CD4-positive, alpha-beta memory T cell (primary cell): ENCODE measurements around the gene MAPRE2. TPM values are rescaled to one million over a fixed set of nuclear protein-coding genes. Genes with fewer than 3 reads are reported as not detected.
A peak's percentile ranks its signal among the peaks of the same experiment; 100 is the strongest.

Experiments
- CTCF ChIA-PET: fragments of 350-600 bp; sonication (Branson Sonifier 250); formaldehyde crosslinking; loops from one replicate; lab custom pipeline; 2021; ENCODE audit warnings: inconsistent platforms; ENCODE audit not compliant: partially characterized antibody; lab: Charles Lee
- POLR2A ChIA-PET: fragments of 350-600 bp; sonication (Branson Sonifier 250); formaldehyde crosslinking; loops from one replicate; lab custom pipeline; 2021; ENCODE audit not compliant: partially characterized antibody; lab: Charles Lee
- DNase-seq, 5 donors: peaks; one replicate each; pipeline versions ENCODE4 v3.0.0 to v3.0.0-alpha.2; 2020 to 2022; ENCODE audit warnings: mixed read lengths in 1 of 5
- H3K27ac ChIP-seq: one replicate; pipeline ENCODE4 v1.7.0; 2013; ENCODE audit warnings: low read depth, low read length
- H3K27me3 ChIP-seq: 2 replicates; pipeline ENCODE4 v1.7.0; 2013; ENCODE audit warnings: mild to moderate bottlenecking, low read length, moderate library complexity; ENCODE audit not compliant: insufficient read depth
- H3K36me3 ChIP-seq: 2 replicates; pipeline ENCODE4 v1.7.0; 2013; ENCODE audit warnings: mild to moderate bottlenecking, low read length, moderate library complexity; ENCODE audit not compliant: insufficient read depth
- H3K4me1 ChIP-seq: 2 replicates; pipeline ENCODE4 v1.7.0; 2013; ENCODE audit warnings: mild to moderate bottlenecking, low read length, moderate library complexity; ENCODE audit not compliant: insufficient read depth
- H3K4me3 ChIP-seq, 2 donors: one replicate each; pipeline ENCODE4 v1.7.0; 2013; ENCODE audit warnings: low read length in 2 of 2, mild to moderate bottlenecking in 1 of 2
- H3K9me3 ChIP-seq, 2 donors: one replicate each; pipeline ENCODE4 v1.7.0; 2013; ENCODE audit warnings: low read length in 2 of 2, control low read depth in 1 of 2; ENCODE audit not compliant: control insufficient read depth in 1 of 2
- H3K27ac Mint-ChIP-seq, 7 donors: one replicate each; pipeline ENCODE4 v1.8.0; 2020 to 2021; ENCODE audit warnings: mixed read lengths in 7 of 7, mild to moderate bottlenecking in 6 of 7, inconsistent platforms in 3 of 7, moderate library complexity in 3 of 7
- H3K27me3 Mint-ChIP-seq, 2 donors: one replicate each; pipeline ENCODE4 v1.8.0; 2020 to 2021; ENCODE audit warnings: mixed read lengths in 2 of 2
- H3K36me3 Mint-ChIP-seq, 2 donors: one replicate each; pipeline ENCODE4 v1.8.0; 2020 to 2021; ENCODE audit warnings: mixed read lengths in 2 of 2, inconsistent platforms in 1 of 2, mild to moderate bottlenecking in 1 of 2
- H3K4me1 Mint-ChIP-seq, 4 donors: one replicate each; pipeline ENCODE4 v1.8.0; 2020 to 2021; ENCODE audit warnings: mixed read lengths in 4 of 4, mild to moderate bottlenecking in 1 of 4
- H3K4me3 Mint-ChIP-seq, 8 donors: one replicate each; pipeline ENCODE4 v1.8.0; 2020 to 2021; ENCODE audit warnings: mixed read lengths in 8 of 8, mild to moderate bottlenecking in 7 of 8, moderate library complexity in 6 of 8, inconsistent platforms in 3 of 8
- H3K9me3 Mint-ChIP-seq, 8 donors: one replicate each; pipeline ENCODE4 v1.8.0; 2020 to 2021; ENCODE audit warnings: mixed read lengths in 8 of 8, mild to moderate bottlenecking in 5 of 8, inconsistent platforms in 3 of 8, moderate library complexity in 1 of 8
- intact Hi-C: fragments of 100-400 bp; cut with micrococcal nuclease; formaldehyde crosslinking; loops from one replicate; pipeline ENCODE4 v1.15.1; 2023
- polyA plus RNA-seq, 2 donors: library from polyadenylated mRNA; unstranded; fragments of 300-500 nt; fragmentation: Illumina TruSeq; gene quantifications; one replicate each; pipeline ENCODE4 v1.2.3, GENCODE V29; 2021
- total RNA-seq, 2 experiments: library from RNA; stranded (reverse); gene quantifications; one replicate each; pipeline ENCODE4 v1.2.3, GENCODE V29; 2021

MAPRE2 gene
- total and polyA plus RNA-seq, 4 experiments from 2014 or later = 48.8 to 100 (median 60.3) TPM

DNA sequence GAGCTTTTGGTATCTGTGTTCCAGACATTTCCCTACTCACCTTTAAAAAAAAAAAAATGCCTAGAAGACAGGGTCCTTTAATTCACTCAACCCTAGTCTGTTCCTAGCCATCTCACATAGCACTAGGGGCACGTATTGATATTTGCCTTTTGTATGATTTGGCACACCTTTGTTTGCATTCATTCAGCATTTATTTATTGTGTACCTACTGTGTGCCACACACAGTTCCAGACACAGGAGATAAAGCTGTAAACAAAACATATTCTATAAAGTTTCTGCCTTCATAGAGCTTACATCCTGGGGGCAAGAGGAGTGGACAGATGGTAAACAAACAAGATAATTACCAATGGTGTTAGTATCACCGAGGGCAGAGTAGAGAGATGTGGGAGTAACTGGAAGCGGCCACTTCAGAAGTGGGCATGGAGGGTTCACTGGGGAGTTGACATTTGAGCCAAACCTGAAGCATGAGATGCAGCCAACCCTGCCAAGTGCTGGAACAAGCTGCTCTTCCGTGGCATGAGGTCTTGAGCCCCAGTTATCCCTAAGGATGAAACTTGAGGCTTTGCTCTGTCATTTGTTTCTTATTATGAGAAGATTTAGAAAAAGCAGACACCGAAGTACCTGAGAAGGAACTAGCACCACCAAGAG is 18.2 kb downstream of the MAPRE2 start:
- no peak for DNase-seq
- H3K4me1 ChIP-seq = no peaks in the 10 kb centered on the region
- peaks cover 40 to 79% (median 55%) of the 10 kb centered on the region in 4 donors for H3K4me1 Mint-ChIP-seq
- POLR2A ChIA-PET = interaction anchor here (0.8 kb wide), 1 partner anchor 30 kb away, joined by 3 read pairs; no protein-coding TSS in a partner anchor
- H3K4me3 ChIP-seq = no peak overlapping the region
- peaks cover 2 to 12% of the 10 kb centered on the region in 2 donors for H3K36me3 Mint-ChIP-seq
- no peaks in the 10 kb centered on the region for H3K27me3 Mint-ChIP-seq
- H3K36me3 ChIP-seq = no peaks in the 10 kb centered on the region
- H3K9me3 ChIP-seq = no peaks in the 10 kb centered on the region
- no peak overlapping the region for H3K27ac ChIP-seq
- H3K27ac Mint-ChIP-seq = peak overlapping the region in 3 of 7 donors; percentile 14 to 37 (median 30)
- peaks cover 0 to 3% (median 0%) of the 10 kb centered on the region in 8 donors for H3K9me3 Mint-ChIP-seq
- CTCF ChIA-PET = interaction anchor here (1.4 to 1.6 kb wide), 2 partner anchors 29 to 84 kb away, joined by 3 to 7 read pairs; no protein-coding TSS in a partner anchor
- intact Hi-C loops = no loop called here
- H3K4me3 Mint-ChIP-seq = no peak overlapping the region
- H3K27me3 ChIP-seq = no peaks in the 10 kb centered on the region

DNA sequence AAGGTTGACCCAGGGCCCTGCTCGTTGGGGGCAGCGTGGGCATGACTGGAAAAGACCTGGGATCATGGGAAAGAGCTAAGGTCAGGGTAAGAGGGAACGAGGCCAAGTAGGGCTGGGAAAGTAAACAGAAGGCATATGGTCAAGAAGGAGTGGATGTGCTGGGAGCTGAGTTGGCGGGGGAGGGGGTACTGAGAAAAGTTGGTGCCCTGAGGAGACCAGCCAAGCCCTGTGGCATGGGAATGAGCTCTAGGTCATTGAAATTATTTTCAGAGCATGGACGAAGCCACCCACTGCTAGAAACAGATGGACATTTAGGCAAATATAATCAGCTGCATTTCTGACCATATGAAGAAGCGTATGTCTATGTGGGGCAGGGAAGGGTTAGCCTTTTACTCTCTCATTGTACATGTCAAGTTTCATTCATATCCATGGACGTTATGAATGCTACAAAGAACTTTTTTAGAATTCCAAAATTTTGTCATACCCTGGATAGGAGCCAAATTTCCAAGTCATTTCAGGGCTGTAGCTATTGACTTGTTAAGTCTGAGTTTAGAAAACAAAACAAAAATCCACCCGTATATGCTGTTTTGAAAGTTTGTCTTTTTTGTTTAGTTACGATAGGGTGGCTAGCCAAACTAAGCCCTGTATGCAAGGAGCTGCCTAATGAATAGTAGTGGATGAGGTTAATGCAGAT is 19.1 kb downstream of the MAPRE2 start:
- Mint-ChIP-seq H3K27ac (peak overlapping the region in 3 of 7 donors; percentile 22 to 88 (median 69)), H3K9me3 (peaks cover 0 to 2% (median 0%) of the 10 kb centered on the region in 8 donors), H3K4me1 (peaks cover 34 to 77% (median 53%) of the 10 kb centered on the region in 4 donors), H3K36me3 (peaks cover 0 to 7% of the 10 kb centered on the region in 2 donors), H3K4me3 (no peak overlapping the region), H3K27me3 (no peaks in the 10 kb centered on the region)
- Histone ChIP-seq H3K27me3 (no peaks in the 10 kb centered on the region), H3K36me3 (no peaks in the 10 kb centered on the region), H3K4me3 (no peak overlapping the region), H3K9me3 (no peaks in the 10 kb centered on the region), H3K4me1 (no peaks in the 10 kb centered on the region), H3K27ac (no peak overlapping the region)
- ChIA-PET CTCF (interaction anchor here (0.8 to 1.7 kb wide), 6 partner anchors 9 to 50 kb away, joined by 3 to 7 read pairs (median 4); no protein-coding TSS in a partner anchor), POLR2A (interaction anchor here (0.8 to 1.5 kb wide), 2 partner anchors 20 to 31 kb away, joined by 3 to 5 read pairs; partner anchors contain the start of gene MAPRE2)
- no peak for DNase-seq
- intact Hi-C loops = no loop called here

DNA sequence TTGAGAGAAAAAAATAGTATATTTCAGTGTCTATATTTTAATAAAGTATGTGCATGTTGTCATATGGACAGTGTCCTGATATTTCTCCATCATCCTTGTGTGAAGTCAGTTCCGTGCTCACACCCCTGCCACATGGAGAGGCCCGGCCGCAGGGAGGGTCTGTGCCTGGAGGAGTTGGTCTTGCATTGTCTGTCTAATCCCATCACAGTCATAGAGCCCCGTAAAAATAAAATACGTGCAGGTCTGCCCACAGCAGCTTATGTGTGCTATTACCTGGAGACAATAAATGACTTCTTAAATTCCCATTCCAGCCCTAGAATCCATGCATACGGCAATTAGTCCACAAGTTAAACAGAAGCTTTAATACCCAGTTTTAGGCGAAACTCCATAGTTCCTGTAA is 20.1 kb downstream of the MAPRE2 start:
- no peak overlapping the region for H3K27ac ChIP-seq
- intact Hi-C loops = no loop called here
- no peaks in the 10 kb centered on the region for H3K27me3 Mint-ChIP-seq
- H3K36me3 Mint-ChIP-seq = peaks cover 0 to 6% of the 10 kb centered on the region in 2 donors
- H3K27ac Mint-ChIP-seq = peak overlapping the region in 1 of 7 donors; percentile 56
- H3K4me3 ChIP-seq = no peak overlapping the region
- H3K27me3 ChIP-seq = no peaks in the 10 kb centered on the region
- peak overlapping the region in 1 of 8 donors; percentile 5 for H3K4me3 Mint-ChIP-seq
- H3K4me1 Mint-ChIP-seq = peaks cover 40 to 79% (median 57%) of the 10 kb centered on the region in 4 donors
- POLR2A ChIA-PET = interaction anchor here (1.5 kb wide), 1 partner anchor 21 kb away, joined by 5 read pairs; the partner anchor contains the start of gene MAPRE2
- no peaks in the 10 kb centered on the region for H3K9me3 ChIP-seq
- peaks cover 0 to 2% (median 0%) of the 10 kb centered on the region in 8 donors for H3K9me3 Mint-ChIP-seq
- H3K4me1 ChIP-seq = no peaks in the 10 kb centered on the region
- CTCF ChIA-PET = interaction anchor here (1.1 to 1.7 kb wide), 4 partner anchors 10 to 35 kb away, joined by 3 to 7 read pairs (median 6); no protein-coding TSS in a partner anchor
- H3K36me3 ChIP-seq = no peaks in the 10 kb centered on the region
- no peak for DNase-seq

DNA sequence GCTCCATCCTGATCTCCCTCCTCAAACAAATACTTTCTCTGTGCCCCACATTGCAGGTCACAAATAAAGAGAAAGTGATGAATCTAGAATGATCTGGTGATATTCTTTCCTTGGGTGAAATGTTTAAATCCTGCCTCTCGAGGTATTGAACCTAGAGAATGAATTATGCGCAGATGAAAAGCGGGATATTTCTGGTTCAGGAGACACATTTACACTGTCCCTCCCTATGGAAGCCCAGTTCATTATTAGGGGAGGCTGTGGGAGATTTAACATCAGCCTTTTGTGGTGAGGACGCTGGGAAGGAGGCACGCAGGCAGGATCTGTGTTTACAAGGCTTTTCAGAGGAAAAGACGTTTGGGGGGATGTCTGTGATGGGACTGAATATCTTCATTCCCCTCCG is 20.6 kb downstream of the MAPRE2 start:
- POLR2A ChIA-PET = no interaction called here
- no peaks in the 10 kb centered on the region for H3K36me3 ChIP-seq
- no peaks in the 10 kb centered on the region for H3K27me3 Mint-ChIP-seq
- no peaks in the 10 kb centered on the region for H3K9me3 ChIP-seq
- H3K9me3 Mint-ChIP-seq = peaks cover 0 to 2% (median 0%) of the 10 kb centered on the region in 8 donors
- H3K27ac ChIP-seq = no peak overlapping the region
- H3K36me3 Mint-ChIP-seq = peaks cover 0 to 6% of the 10 kb centered on the region in 2 donors
- CTCF ChIA-PET = interaction anchor here (1.7 kb wide), 1 partner anchor 12 kb away, joined by 5 read pairs; no protein-coding TSS in a partner anchor
- peaks cover 42 to 81% (median 59%) of the 10 kb centered on the region in 4 donors for H3K4me1 Mint-ChIP-seq
- peak overlapping the region in 4 of 7 donors; percentile 20 to 54 (median 41) for H3K27ac Mint-ChIP-seq
- no peak for DNase-seq
- no peaks in the 10 kb centered on the region for H3K27me3 ChIP-seq
- no peak overlapping the region for H3K4me3 ChIP-seq
- no peaks in the 10 kb centered on the region for H3K4me1 ChIP-seq
- intact Hi-C loops = no loop called here
- no peak overlapping the region for H3K4me3 Mint-ChIP-seq

DNA sequence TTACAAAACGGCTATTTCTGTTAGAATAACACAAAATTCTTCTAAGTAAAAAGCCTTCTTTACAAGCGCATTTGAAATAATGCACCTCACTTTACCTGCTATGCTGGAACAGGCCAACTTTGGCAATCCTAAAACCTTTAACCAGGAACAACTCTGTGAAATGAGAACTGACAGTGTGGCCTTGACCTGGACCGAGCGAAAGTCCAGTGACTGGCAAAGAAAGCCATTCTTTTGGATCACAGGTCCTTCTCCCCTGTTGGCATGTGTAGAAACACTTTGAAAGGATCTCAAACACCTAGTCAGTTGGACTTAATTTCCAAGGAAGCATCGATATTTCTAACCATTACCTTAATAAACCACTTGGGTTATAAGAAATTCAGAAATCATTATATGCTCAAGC is 21.2 kb downstream of the MAPRE2 start:
- peaks cover 2 to 6% of the 10 kb centered on the region in 2 donors for H3K36me3 Mint-ChIP-seq
- no peak overlapping the region for H3K27ac Mint-ChIP-seq
- peaks cover 42 to 81% (median 60%) of the 10 kb centered on the region in 4 donors for H3K4me1 Mint-ChIP-seq
- Histone ChIP-seq H3K27me3 (no peaks in the 10 kb centered on the region), H3K27ac (no peak overlapping the region), H3K9me3 (no peaks in the 10 kb centered on the region), H3K4me1 (no peaks in the 10 kb centered on the region), H3K4me3 (no peak overlapping the region), H3K36me3 (no peaks in the 10 kb centered on the region)
- H3K4me3 Mint-ChIP-seq = no peak overlapping the region
- H3K27me3 Mint-ChIP-seq = no peaks in the 10 kb centered on the region
- CTCF ChIA-PET = no interaction called here
- POLR2A ChIA-PET = no interaction called here
- H3K9me3 Mint-ChIP-seq = no peaks in the 10 kb centered on the region
- intact Hi-C loops = no loop called here
- no peak for DNase-seq

DNA sequence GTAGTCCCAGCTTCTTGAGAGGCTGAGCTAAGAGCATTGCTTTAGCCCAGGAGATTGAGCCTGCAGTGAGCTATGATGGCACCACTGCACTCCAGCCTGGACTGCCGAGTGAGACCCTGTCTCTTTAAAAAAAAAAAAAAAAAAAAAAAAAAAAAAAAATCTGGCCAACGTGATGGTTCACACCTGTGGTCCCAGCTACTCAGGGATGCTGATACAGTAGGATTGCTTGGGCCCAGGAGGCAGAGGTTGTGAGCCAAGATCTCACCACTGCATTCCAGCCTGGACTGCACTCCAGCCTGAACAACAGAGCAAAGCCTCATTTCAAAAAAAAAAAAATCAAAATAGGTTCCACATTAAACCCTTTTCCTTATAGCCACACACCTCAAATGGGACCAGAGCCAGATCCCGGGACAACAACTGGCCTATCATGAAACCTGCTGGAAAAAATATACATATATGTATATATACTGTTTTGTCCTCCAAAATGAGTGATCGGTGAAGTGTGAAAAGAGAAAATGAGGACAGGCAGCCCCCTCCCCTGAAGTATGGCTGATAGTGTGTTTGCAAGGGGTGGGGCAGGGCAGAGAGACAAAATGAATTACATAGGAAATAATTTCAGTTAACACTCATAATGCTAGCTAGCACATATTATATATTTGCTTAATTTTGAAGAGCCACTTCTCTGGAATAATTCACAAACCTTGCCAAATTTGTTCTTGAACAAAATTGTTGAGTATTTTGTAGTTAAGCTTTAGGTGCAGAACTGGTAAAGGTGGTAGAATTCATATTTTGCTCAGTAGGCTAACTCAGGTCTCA is 22.9 kb downstream of the MAPRE2 start:
- no peak for DNase-seq
- H3K27me3 ChIP-seq = no peaks in the 10 kb centered on the region
- H3K4me1 ChIP-seq = no peaks in the 10 kb centered on the region
- no peak overlapping the region for H3K4me3 Mint-ChIP-seq
- no peak overlapping the region for H3K4me3 ChIP-seq
- no peaks in the 10 kb centered on the region for H3K9me3 ChIP-seq
- H3K36me3 Mint-ChIP-seq = peaks cover 4 to 6% of the 10 kb centered on the region in 2 donors
- CTCF ChIA-PET = interaction anchor here (0.5 to 0.7 kb wide), 3 partner anchors 37 to 58 kb away, joined by 3 read pairs; no protein-coding TSS in a partner anchor
- POLR2A ChIA-PET = interaction anchor here (0.6 kb wide), 1 partner anchor 34 kb away, joined by 3 read pairs; no protein-coding TSS in a partner anchor
- H3K36me3 ChIP-seq = no peaks in the 10 kb centered on the region
- no peaks in the 10 kb centered on the region for H3K9me3 Mint-ChIP-seq
- no peaks in the 10 kb centered on the region for H3K27me3 Mint-ChIP-seq
- peaks cover 42 to 78% (median 53%) of the 10 kb centered on the region in 4 donors for H3K4me1 Mint-ChIP-seq
- H3K27ac Mint-ChIP-seq = peak overlapping the region in 4 of 7 donors; percentile 16 to 91 (median 36)
- intact Hi-C loops = no loop called here
- no peak overlapping the region for H3K27ac ChIP-seq
